GM12864 (cell line): ENCODE results near the gene SAA1.
"Not testable (repeated sequence)": the region's sequence is repeated elsewhere in the genome, so short reads cannot be mapped to it uniquely, and the experiment has no call there.

Experiments
- DNase-seq: peaks from one replicate; pipeline ENCODE4 v3.0.0-alpha.2; 2011; ENCODE audit warnings: low read depth
- H3K4me3 ChIP-seq: 2 replicates; pipeline ENCODE4 v1.5.1; 2011; ENCODE audit warnings: mild to moderate bottlenecking, low read depth, low read length, control low read depth
- CTCF ChIP-seq: IDR thresholded peaks from 2 replicates; pipeline ENCODE4 v1.5.1; 2011; ENCODE audit warnings: low read depth, mild to moderate bottlenecking, moderate library complexity, low read length, control low read depth, inconsistent platforms; ENCODE audit errors: missing control alignments

The SAA1 gene

GRCh38 chr11:18233912-18234311 is 32.2 kb upstream of the SAA1 start:
- H3K4me3 ChIP-seq, result no peak overlapping the region
- DNase-seq, result no peak
- no peak for TF ChIP-seq CTCF

GRCh38 chr11:18235394-18236334 is 30.4 kb upstream of the SAA1 start:
- DNase-seq, result no peak
- no peak for TF ChIP-seq CTCF
- no peak overlapping the region for H3K4me3 ChIP-seq

- no peak within 1 kb of the TSS for H3K4me3 ChIP-seq
- no peak for TF ChIP-seq CTCF
- DNase-seq, result no peak
Measured at GRCh38 chr11:18236664-18237356, 29.3 kb upstream of the SAA1 start, which contains the start of gene SAA4. Gene SAA4 (minus strand): TSS chr11:18236802. CDS start chr11:18235926, 876 bp downstream.

GRCh38 chr11:18239655-18240054 is 26.4 kb upstream of the SAA1 start:
- no peak overlapping the region for H3K4me3 ChIP-seq
- TF ChIP-seq CTCF, result no peak
- DNase-seq, result no peak

- no peak for DNase-seq
- H3K4me3 ChIP-seq, result no peak overlapping the region
- TF ChIP-seq CTCF, result peak; percentile 92
Measured at GRCh38 chr11:18243783-18244362, 22.2 kb upstream of the SAA1 start.

- no peak for TF ChIP-seq CTCF
- H3K4me3 ChIP-seq, result no peak overlapping the region
- DNase-seq, result no peak
Measured at GRCh38 chr11:18245396-18245795, 20.7 kb upstream of the SAA1 start.

GRCh38 chr11:18246379-18247190 is 19.5 kb upstream of the SAA1 start:
- H3K4me3 ChIP-seq, result peak overlapping the region; percentile 33
- DNase-seq, result peak; percentile 67

GRCh38 chr11:18247191-18247581 is 18.9 kb upstream of the SAA1 start:
- not testable (repeated sequence) for H3K4me3 ChIP-seq, DNase-seq
